Lower leg skin (tissue), 3 donors: ENCODE results near the gene ABHD12.

Experiments used
- POLR2A ChIP-seq, 2 donors: fragments of 450-650 bp; IDR thresholded peaks; one replicate each; pipeline ENCODE4 v1.6.1; 2016 to 2017; ENCODE audit warnings: antibody characterized with exemption in 2 of 2, mild to moderate bottlenecking in 1 of 2, moderate library complexity in 1 of 2
- TF ChIP-seq, protein P1 (sequence below), 3 donors: fragments of 450-650 bp; IDR thresholded peaks; one replicate each; pipeline ENCODE4 v1.5.1; 2016; ENCODE audit warnings: antibody characterized with exemption in 3 of 3, mild to moderate bottlenecking in 3 of 3, moderate library complexity in 2 of 3

DNA sequence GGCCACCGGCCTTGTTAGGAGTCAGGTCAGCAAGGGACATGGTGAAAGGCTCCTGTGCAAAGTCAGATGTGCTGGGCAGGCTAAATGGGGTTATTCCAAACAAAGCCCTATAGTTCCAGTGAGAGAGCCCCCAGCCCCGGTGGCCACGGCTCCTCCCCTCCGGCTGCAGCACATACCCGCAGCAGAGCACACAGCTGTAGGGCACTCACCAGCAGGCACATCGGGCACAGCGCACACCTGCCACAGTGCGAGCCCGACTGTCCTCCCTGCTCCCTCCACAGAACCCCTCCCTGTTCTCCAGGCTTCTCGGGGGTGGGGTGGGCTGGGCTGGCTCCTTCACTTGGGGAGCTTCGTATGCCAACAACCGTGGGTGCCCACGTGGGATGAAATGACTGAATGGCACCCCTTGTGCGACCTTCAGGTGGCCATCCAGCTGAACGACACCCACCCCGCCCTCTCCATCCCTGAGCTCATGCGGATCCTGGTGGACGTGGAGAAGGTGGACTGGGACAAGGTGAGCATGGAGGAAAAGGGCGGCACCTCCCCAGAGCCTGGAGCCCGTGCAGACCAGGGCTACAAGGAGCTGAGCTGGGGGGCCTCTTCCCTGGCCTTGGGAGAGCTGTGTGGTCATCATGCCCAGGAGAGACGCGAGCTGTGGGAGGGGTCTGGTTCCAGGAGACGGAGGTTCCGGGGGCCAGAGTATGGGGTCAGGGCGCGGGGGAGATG lies 111.8 kb downstream of the ABHD12 start:
- TF ChIP-seq, protein P1, sequence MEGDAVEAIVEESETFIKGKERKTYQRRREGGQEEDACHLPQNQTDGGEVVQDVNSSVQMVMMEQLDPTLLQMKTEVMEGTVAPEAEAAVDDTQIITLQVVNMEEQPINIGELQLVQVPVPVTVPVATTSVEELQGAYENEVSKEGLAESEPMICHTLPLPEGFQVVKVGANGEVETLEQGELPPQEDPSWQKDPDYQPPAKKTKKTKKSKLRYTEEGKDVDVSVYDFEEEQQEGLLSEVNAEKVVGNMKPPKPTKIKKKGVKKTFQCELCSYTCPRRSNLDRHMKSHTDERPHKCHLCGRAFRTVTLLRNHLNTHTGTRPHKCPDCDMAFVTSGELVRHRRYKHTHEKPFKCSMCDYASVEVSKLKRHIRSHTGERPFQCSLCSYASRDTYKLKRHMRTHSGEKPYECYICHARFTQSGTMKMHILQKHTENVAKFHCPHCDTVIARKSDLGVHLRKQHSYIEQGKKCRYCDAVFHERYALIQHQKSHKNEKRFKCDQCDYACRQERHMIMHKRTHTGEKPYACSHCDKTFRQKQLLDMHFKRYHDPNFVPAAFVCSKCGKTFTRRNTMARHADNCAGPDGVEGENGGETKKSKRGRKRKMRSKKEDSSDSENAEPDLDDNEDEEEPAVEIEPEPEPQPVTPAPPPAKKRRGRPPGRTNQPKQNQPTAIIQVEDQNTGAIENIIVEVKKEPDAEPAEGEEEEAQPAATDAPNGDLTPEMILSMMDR (IDR thresholded peaks at IDR 0.05), result no peak
- TF ChIP-seq POLR2A (IDR thresholded peaks at IDR 0.05), result no peak
